Occipital lobe (tissue), 2 donors: ENCODE data around the gene MARF1. TPM values are rescaled to one million over a fixed set of nuclear protein-coding genes. Genes with fewer than 3 reads are reported as not detected.
"Not testable (repeated sequence)": the region's sequence is repeated elsewhere in the genome, so short reads cannot be mapped to it uniquely, and the experiment has no call there.

ENCODE experiments used
- DNase-seq: peaks from one replicate; lab custom pipeline; 2025; lab: John Stamatoyannopoulos, UW
- total RNA-seq: library from RNA; depleted of rRNA; stranded (reverse); fragments of >200 nt; gene quantifications from one replicate; pipeline ENCODE4 v1.2.3, GENCODE V29; 2014

Gene MARF1
- total RNA-seq, 1 donor from 2014 or later = 24.0 TPM

DNA sequence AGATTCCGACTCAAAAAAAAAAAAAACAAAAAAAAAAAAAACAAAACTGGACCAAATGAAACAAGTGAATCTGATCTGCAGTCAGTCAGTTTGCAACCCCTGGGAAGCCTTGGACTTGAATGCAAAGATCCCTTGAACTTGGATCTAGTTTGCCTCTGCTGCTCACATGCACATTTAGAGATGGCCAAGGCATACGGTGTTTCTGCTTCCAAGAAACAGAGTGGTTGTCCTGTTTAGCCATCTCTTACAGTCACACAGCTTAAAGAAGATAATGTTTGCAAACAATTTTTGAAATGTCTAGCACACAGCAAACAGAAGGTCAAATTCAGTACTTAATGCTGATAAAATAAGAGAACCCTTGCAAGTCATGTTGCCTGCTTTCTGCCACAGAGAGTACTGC lies 11.6 kb upstream of the MARF1 start:
- DNase-seq = no peak

DNA sequence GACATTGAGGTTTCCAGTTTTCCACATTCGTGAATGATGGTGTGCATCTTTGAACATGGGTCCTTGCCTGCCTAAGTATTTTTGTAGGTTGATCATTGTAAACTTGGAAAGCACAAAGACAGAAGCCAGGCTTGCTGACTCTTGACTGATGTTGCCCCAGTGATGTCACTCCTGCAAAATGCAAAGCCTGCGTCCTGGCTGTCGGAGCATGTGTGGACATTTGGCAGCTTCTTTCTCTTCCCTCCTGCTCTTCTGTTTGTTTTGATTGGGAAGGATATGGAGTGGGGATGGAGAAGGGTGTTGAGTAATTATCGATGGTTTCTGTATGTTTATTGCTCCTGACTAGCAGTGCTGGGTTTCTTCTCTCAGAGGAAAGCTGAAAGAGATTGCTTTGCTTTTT lies 10.3 kb upstream of the MARF1 start:
- DNase-seq = no peak

DNA sequence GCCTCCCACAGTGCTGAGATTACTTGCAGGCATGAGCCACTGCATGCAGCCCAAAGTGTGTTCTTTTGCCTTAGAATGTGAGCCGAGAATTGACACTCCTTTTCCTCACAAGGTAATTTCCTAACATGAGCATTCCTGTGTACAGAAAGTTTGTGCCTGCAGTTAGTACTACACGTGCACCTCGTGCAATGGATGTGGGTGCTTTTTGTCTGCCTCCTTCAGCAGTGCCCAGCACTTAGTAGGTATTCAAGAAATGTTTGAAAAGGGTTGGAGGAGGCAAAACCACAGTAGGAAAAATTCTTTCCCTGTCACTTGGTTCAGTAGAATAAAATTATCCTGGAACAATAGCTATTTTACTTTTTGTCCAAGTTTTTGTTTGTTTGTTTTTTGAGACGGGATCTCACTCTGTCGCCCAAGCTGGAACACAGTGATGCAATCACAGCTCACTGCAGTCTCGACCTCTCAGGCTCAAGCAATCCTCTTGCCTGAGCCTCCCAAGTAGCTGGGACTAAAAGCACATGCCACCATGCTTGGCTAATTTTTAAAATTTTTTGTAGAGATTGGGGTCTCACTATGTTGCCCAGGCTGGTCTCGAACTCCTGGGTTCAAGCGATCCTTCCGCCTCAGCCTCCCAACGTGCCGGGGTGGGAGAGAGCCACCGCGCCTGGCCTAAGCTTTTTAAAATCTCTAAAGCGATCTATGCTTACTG lies 9.5 kb upstream of the MARF1 start:
- no peak for DNase-seq

DNA sequence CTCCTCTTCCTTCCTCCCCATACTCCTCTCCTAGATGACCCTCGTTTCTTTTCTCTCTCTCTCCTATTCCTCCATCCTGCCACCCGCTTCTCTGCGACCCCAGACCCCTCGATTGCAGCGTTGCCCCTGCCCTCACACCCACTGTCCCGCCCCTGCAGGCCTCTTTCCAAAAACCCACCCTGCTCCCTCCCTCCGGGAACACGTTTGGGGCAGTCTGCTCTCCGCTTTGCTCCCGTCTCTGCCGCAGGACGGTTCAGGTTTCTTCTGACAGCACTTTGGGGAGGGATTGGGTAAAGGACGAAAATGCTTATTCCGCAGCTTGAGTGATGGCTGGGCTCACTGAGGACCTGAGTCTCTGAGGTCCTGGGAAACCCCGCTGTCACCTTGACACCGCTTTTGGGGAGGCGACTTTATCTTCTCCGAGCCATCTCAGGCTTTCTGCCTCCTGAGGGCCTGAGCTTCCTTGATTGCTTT lies 7.8 kb upstream of the MARF1 start:
- no peak for DNase-seq

DNA sequence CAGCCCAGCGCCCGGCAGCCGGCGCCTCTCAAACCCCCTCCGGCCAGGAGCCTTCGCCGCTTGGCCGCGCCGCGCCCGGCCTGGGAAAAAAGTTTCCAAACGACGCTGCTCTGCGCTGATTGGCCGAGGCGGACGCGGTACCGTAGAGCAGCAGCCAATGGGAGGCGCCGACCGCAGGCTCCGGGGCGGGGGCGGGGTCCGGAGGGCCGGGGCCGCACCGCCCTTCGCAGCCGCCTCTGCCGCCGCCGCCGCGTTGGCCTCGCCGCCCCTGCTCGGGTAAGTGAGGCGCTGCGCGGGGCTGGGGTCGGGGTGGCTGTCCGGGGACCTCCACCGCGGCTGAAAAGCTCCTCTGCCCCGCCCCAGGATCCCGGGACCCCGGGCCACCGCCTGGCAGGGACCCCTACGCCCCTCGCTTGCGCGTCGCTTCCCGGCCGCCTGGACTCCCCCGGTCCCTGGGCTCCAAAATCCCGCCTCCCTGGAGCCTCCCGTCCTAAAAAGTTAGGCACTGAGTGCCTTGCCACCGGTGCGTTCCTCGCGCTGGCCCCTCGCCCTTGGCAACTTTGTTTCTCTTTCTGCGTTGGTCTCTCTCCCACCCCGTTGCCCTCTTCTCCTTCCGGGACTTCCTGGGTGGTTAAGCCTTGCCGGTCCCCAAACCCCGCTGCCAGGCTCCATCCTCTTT lies 7.2 kb upstream of the MARF1 start, which contains the start of gene NDE1:
TSS of gene NDE1 (plus strand) at position 227 of the 679 bp plus-strand sequence. CDS start 14,534 bp downstream, outside the sequence.
- DNase-seq = peak; percentile 85

DNA sequence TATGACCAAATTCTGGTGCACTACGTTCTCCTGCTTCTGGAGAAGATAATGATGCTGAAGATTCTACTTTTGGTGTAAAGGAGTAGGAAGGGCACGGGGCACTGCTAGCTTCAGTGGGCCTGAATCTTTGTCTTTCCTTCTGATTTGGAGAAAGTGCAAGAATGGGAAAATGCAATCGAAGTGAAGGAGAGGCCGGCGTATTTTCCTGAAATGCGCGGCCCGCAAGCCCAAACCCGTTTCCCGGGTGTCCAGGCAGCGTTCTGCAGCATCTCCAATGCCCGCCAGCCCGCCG lies 6.7 kb upstream of the MARF1 start:
- no peak for DNase-seq

DNA sequence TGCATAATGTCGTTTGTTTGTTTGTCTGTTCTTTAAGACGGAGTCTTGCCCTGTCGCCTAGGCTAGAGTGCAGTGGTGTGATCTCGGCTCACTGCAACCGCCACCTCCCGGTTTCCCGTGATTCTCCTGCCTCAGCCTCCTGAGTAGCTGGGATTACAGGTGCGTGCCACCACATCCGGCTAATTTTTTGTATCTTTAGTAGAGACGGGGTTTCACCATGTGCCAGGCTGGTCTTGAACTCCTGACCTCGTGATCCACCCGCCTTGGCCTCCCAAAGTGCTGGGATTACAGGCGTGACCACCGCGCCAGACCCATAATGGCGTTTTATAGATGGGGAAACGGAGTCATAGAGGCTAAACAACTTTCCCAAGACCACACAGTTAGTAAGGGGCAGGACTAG lies 6.4 kb upstream of the MARF1 start:
- not testable (repeated sequence) for DNase-seq

DNA sequence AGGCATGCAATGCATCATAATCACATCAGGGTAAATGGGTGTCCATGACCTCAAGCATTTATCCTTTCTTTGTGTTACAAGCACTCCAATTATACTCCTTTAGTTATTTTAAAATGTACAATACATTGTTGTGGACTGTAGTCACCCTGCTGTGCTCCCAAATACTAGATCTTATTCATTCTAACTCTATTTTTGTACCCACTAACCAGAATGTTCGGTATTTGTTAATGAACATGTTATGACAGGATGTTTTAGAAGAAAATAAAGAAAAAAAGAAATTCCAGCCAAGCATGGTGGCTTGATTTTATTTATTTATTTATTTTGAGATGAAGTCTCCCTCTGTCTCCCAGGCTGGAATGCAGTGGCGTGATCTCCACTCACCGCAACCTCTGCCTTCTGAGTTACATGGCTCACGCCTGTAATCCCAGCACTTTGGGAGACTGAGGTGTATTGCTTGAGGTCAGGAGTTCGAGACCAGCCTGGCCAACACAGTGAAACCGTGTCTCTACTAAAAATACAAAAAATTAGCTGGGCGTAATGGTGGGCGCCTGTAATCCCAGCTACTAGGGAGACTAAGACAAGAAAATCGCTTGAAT lies 5.3 kb upstream of the MARF1 start:
- no peak for DNase-seq

DNA sequence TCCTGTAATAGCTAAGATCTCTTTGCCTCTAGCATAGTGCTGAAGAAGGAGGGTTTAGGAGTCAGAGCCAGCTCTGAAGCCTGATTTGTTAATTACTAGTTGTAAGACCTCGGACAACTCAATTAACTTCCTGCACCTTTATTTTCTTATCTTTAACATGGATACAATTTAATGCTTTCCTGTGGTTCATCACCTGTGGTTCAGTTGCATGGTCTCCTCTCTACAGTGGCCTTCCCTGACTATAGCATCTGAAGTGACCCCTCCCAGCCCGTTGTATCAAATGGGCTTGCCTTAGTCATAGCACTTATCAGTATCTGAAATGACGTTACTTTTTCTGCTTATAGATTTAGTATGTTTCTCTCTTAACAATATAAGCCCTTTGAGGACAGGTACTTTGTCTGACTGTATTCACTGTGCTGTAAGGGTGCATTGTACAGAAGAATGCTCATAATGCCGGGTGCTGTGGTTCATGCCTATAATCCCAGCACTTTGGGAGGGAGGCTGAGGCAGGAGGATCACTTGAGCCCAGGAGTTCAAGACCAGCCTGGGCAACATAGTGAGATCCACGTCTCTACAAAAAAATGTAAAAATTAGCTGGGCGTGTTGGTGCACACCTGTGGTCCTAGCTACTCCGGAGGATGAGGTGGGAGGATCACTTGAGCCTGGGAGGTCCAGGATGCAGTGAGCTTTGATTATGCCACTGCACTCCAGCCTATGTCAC lies 4.5 kb upstream of the MARF1 start:
- no peak for DNase-seq

DNA sequence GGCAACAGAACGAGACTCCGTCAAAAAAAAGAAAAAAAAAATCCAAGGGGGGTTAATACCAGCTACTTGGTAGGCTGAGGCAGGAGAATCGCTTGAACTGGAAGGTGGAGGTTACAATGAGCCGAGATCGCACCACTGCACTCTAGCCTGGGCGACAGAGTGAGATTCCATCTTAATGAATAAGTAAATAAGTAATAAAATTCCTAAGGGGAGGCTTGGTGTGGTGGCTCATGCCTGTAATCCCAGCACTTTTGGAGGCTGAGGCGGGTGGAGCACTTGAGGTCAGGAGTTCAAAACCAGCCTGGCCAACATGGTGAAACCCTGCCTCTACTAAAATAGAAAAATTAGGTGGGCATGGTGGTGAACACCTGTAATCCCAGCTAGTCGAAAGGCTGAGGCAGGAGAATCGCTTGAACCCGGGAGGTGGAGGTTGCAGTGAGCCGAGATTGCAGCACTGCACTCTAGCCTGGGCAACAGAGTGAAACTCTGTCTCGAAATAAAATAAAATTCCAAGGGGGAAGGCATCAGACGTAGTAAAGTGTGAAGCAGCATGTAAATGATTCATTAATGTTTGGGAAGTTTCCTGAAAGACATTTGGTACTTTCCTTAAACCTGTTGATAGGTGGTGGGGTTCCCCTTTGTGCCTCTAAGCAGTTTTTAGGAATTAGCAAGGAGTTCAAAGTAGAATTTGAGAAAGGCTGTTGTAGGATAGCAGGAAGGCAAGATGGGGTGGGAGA lies 3.8 kb upstream of the MARF1 start:
- DNase-seq = not testable (repeated sequence)

DNA sequence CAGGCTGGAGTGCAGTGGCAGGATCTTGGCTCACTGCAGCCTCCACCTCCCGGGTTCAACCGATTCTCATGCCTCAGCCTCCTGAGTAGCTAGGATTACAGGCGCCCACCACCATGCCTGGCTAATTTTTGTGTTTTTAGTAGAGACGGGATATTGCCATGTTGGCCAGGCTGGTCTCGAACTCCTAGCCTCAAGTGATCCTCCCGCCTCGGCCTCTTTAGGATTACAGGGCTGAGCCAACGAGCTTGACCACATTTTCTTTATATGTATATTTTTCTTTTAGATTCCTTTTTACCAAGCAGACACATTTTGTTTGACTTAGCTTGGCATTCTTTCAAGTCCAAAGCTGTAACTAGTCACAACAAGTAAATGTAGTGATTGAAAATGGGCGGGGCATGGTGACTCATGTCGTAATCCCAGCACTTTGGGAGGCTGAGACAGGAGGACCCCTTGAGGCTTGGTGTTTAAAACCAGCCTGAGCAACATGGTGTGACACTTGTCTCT lies 2.1 kb upstream of the MARF1 start:
- not testable (repeated sequence) for DNase-seq

DNA sequence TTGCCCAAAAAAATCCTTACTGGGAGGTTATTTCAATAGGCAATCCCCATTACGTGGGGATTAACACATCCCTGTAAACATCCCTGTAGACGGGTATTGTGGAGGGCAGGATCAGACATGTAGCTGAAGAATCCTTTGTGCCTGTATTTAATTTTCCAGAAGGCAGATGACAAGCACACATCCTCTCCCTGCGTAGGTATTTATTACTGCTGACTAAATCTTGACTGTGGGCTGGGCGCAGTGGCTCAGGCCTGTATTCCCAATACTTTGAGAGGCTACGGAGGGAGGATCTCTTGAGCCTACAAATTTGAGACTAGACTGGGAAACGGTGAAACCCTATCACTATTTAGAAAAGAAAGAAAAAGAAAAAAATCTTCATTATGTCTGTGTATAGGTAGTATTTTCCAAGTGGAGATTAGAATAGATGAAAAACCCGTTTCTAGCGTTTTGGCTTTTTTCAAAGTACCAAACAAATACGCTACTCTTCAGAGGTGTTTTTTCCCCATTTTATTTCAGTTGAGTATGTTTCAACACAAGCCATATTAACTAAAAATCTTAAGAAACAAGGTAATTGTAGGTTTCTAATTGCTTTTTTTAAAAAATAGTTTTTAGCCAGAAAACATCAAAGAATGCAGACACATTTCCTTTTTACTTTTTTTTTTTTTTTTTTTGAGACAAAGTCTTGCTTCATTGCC lies 1.5 kb upstream of the MARF1 start:
- no peak for DNase-seq

DNA sequence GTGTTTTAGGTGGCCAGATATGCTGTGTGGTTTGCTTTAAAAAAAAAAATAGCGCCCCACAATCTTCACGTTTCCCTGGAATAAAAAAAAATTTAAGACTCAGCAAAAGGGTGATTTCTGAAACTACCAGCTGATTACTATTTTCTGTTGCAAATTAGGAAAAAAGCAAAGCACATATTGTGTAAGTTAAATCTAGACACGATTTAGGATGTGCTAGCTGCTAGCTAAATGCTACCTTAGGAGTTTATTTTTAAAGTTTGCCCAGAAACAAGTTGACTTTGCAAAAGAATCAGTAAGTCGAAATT lies 944 bp upstream of the MARF1 start:
- no peak for DNase-seq

DNA sequence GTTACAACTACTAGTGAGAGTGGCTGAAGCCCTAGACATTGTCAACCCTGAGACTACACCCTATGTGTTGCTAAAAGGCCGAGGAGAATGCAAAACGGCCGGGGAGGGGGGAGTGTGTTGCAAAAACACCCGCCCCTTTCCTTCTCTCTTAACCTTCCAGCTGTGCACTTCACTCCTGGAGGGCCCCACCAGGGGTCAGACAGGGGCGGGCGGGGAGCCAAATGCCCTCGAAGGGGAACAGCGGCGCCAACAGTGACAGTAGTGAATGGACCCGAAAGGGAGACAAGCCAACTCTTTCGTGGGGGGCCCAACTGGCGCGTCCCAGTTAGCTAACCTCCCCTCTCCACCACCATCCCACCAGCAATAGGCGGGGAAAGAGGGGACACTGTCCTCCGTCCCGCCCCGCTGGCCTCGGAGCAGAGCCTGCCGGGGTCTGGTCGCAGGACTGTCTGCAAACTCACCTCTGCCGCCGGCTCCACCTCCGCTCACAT lies 352 bp downstream of the MARF1 start:
- DNase-seq = no peak

DNA sequence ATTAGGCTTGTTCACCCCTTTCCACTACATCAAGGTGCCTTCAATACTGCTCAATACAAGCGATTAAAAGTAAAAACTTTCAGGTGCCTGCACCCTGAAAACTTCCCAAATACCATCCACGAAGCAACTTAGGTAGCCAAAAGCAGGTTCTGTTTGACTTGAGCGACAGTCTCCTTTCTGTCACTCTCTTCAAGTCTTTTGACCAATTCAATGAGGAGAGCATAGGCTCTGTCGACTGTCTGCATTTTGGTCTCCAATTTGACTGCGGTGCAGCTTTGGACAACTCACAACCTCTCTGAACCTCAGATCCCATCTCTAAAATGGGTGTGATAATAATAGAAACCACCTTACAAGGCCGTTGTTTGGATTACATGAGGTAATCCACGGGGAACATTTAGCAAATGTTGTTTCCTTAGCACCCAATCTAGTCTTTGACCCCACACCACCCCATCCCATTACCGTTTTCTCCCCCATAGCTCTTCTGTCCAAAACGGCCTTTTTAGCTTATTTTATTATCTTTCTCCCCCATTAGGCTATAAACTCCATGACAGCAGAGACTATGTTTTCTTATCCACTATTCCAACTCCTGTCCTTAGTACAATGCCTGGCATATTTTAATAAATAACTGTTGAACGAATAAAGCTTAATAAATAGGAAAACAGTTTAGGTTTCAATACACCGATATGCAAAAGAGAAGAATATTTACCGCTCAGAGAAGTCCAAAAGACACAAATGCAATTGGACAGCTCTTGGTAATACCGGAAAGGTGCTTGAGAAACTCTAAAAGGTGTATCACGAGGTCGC lies 999 bp downstream of the MARF1 start:
- DNase-seq = no peak

DNA sequence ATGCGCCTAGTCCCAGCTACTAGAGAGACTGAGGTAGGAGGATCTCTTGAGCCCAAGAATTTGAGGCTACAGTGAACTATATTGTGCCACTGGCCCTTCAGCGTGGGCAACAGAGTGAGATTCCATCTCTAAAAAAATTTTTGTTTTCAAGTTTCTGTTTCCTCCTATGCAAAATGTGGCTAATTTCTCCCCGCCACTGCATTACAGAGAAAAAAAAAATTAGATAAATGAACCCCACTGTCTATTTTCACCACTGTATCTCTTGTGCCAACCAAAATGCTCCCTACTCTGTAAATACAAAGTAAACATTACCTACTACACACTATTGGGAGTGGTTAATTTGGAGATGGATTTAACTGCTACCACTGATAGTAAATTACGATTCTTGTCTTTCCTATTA lies 2.0 kb downstream of the MARF1 start:
- DNase-seq = no peak

DNA sequence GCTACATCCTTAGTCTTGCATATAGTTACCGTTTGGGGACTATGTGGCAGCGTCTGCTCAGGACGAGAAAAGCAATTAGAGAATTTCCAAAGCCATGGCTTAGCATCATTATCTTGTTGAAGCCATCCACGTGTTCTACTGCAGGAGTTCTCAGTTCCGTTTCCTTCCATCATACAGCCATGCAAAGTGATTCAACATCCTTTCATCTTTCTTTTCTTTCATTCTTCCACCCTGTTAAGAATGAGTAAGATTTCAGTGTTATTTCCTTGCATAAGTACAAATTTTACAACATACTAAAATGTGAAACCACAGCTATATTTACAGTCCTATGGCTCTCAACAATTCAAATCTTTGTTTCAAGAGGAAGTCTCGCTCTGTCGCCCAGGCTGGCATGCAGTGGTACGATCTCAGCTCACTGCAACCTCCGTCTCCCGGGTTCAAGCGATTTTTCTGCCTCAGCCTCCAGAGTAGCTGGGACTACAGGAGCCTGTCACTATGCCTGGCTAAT lies 3.8 kb downstream of the MARF1 start:
- no peak for DNase-seq

DNA sequence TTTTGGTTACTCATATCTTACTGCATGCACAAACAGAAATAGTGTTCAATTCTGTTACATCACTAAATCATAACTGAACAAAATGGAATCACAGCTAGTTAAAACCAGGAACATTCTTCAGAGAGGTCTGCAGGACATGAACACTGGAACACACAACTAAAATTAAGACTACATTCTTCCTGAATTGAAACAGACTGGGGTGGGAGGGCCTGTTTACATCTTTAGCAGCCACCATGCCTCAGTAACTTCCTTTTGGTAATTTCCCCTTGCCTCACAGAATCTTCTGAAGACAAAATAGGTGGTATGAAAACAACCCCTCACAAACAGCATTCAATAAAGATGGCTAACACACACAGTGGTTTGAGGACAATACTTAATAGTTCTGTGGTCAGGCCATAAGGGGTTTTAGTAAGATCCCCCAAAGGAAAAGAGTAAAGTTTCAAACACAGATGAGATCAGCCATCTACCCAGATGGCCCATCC lies 6.5 kb downstream of the MARF1 start:
- no peak for DNase-seq

DNA sequence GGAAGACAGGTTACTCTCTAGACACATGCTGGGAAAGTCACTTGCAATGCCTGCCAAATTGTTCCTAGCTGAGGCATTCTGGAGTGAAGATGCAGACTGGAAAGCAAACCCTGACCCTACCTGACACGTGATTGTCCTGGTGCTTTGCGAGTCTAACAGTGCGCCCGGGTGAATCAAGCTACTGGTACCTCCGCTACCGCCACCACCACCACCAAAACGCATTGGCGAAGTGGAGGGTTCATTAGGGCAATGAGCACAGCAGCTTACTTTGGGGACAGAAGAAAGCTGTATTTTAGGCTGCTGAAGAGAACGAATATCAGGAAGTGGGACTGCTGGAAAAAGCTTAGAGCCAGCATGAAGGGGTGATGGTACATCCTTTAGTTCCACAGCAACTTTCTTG lies 7.0 kb downstream of the MARF1 start:
- no peak for DNase-seq
